ENCODE measurements around the gene SYNRG. TPM values are rescaled to one million over a fixed set of nuclear protein-coding genes. Genes with fewer than 3 reads are reported as not detected.
A peak's percentile ranks its signal among the peaks of the same experiment; 100 is the strongest.

Gene SYNRG, protein sequence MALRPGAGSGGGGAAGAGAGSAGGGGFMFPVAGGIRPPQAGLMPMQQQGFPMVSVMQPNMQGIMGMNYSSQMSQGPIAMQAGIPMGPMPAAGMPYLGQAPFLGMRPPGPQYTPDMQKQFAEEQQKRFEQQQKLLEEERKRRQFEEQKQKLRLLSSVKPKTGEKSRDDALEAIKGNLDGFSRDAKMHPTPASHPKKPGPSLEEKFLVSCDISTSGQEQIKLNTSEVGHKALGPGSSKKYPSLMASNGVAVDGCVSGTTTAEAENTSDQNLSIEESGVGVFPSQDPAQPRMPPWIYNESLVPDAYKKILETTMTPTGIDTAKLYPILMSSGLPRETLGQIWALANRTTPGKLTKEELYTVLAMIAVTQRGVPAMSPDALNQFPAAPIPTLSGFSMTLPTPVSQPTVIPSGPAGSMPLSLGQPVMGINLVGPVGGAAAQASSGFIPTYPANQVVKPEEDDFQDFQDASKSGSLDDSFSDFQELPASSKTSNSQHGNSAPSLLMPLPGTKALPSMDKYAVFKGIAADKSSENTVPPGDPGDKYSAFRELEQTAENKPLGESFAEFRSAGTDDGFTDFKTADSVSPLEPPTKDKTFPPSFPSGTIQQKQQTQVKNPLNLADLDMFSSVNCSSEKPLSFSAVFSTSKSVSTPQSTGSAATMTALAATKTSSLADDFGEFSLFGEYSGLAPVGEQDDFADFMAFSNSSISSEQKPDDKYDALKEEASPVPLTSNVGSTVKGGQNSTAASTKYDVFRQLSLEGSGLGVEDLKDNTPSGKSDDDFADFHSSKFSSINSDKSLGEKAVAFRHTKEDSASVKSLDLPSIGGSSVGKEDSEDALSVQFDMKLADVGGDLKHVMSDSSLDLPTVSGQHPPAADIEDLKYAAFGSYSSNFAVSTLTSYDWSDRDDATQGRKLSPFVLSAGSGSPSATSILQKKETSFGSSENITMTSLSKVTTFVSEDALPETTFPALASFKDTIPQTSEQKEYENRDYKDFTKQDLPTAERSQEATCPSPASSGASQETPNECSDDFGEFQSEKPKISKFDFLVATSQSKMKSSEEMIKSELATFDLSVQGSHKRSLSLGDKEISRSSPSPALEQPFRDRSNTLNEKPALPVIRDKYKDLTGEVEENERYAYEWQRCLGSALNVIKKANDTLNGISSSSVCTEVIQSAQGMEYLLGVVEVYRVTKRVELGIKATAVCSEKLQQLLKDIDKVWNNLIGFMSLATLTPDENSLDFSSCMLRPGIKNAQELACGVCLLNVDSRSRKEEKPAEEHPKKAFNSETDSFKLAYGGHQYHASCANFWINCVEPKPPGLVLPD (N-terminal part only)
- total RNA-seq (10 to 100 TPM; 38.6 to 41.2 TPM), polyA plus RNA-seq (ENCODE audit: insufficient read length in 6 of 6) (10 to 100 TPM; 37.1 to 48.4 (median 44.1) TPM)
- long read RNA-seq, donor 1, partial matches to known transcripts: 0 of 4 reads
- long read RNA-seq, donor 1, other reads (novel, unspliced or antisense): 0 of 4 reads
- long read RNA-seq, donor 2, partial matches to known transcripts: 0 of 1 reads
- long read RNA-seq, donor 2, other reads (novel, unspliced or antisense): 0 of 1 reads
- long read RNA-seq, donor 3: 0 reads
- long read RNA-seq, donor 4, partial matches to known transcripts: 8 of 8 reads
- long read RNA-seq, donor 4, other reads (novel, unspliced or antisense): 0 of 8 reads
- long read RNA-seq, donor 5, partial matches to known transcripts: 0 of 1 reads
- long read RNA-seq, donor 5, other reads (novel, unspliced or antisense): 0 of 1 reads
- long read RNA-seq, donor 6: 0 reads
- long read RNA-seq, donor 7, partial matches to known transcripts: 0 of 1 reads
- long read RNA-seq, donor 7, other reads (novel, unspliced or antisense): 0 of 1 reads
- long read RNA-seq, donor 8: 0 reads
- long read RNA-seq, donor 9: 0 reads
- long read RNA-seq, donor 10, partial matches to known transcripts: 7 of 7 reads
- long read RNA-seq, donor 10, other reads (novel, unspliced or antisense): 0 of 7 reads
- long read RNA-seq, donor 11: 0 reads
- long read RNA-seq, donor 12, transcript SYNRG-226 (3 exons, 1,673 nt): major isoform, 7 of 7 reads
- long read RNA-seq, donor 12, partial matches to known transcripts: 0 of 7 reads
- long read RNA-seq, donor 12, other reads (novel, unspliced or antisense): 0 of 7 reads

DNA sequence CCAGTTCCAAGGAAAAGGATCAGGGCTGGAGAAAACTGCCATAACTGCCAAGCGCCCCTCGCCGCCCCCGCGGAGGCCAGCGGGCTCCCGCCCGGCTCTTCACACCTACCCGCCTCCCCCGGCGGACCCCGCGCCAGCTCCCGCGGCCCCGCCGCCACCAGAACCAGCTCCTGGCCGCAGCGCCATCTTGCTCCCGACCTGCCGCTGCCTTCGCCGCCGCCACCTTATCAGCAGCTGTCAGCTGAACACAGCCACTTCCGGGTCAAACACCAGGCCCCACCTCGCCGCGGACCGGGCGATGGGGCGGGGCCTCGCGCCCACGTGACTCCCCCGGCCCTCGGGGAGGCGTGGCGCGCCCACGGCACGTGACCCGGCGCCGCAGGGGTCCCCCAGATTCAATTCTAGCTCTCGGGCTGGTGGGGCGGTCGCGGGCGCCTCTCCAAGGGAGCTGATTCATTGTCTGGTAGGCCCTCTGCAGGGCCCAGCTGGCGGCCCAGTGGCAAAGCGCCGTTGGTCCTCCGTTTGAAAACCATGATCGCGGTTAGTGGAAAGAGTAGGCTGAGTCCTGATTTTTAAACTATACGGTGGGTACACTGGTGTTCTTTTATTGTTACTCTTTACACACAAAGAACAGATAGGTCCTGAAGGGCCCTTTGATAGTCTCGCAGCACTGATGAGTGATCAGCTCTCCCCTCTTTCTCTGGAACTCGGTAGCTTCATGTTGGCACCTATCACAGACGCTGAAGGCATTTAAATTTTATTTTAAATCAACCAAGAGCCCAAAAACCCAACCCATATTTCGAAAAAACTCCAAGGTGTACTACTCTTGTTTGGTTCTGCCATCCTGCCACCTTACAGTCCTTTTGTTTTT is at the start of gene SYNRG:
Gene SYNRG (minus strand): TSS at position 249 of the 871 bp plus-strand sequence. CDS start 63 bp downstream, at position 186.
- peak; percentile 93 to 98 (median 97) for DNase-seq
- H3K36me3 ChIP-seq: peaks cover 0 to 23% of the 10 kb centered on the region in 2 donors
- TF ChIP-seq, protein P1, sequence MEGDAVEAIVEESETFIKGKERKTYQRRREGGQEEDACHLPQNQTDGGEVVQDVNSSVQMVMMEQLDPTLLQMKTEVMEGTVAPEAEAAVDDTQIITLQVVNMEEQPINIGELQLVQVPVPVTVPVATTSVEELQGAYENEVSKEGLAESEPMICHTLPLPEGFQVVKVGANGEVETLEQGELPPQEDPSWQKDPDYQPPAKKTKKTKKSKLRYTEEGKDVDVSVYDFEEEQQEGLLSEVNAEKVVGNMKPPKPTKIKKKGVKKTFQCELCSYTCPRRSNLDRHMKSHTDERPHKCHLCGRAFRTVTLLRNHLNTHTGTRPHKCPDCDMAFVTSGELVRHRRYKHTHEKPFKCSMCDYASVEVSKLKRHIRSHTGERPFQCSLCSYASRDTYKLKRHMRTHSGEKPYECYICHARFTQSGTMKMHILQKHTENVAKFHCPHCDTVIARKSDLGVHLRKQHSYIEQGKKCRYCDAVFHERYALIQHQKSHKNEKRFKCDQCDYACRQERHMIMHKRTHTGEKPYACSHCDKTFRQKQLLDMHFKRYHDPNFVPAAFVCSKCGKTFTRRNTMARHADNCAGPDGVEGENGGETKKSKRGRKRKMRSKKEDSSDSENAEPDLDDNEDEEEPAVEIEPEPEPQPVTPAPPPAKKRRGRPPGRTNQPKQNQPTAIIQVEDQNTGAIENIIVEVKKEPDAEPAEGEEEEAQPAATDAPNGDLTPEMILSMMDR (IDR thresholded peaks at IDR 0.05): peak; percentile 20 to 48
- H3K4me3 ChIP-seq: peak within 1 kb of the TSS; percentile 83 to 89
- ATAC-seq: peak; percentile 99
- intact Hi-C loops (cut with DNase I): no loop called here
- H3K27me3 ChIP-seq: no peaks in the 10 kb centered on the region
- H3K27ac ChIP-seq: peak within 1 kb of the TSS; percentile 88 to 94
- H3K4me1 ChIP-seq: peaks cover 12 to 50% of the 10 kb centered on the region in 2 donors
- H3K9me3 ChIP-seq: no peaks in the 10 kb centered on the region

DNA sequence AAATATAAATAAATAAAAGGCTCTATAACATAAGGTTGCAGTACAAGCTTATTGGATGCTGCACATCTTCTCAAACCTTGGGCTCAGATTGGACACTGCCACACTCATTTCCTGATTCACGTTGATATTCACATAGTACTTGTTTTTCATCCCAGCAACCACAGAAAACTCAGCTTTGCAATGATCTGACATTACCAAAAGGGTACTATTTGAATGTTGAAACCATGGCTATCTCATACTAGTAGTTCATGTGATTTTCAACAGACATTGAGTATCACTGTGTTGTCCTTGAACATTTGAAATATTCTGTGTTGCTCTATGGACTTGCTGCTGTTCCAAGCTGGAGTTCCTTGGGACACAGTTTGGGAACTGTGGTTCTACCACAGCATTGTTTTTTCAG is 48.0 kb upstream of the SYNRG start:
- H3K4me1 ChIP-seq: no peaks in the 10 kb centered on the region
- no peak for ATAC-seq
- H3K4me3 ChIP-seq: no peak overlapping the region
- no peak for DNase-seq
- H3K9me3 ChIP-seq: no peaks in the 10 kb centered on the region
- H3K27me3 ChIP-seq: no peaks in the 10 kb centered on the region
- TF ChIP-seq, protein P1 (IDR thresholded peaks at IDR 0.05): no peak
- H3K27ac ChIP-seq: no peak overlapping the region
- H3K36me3 ChIP-seq: no peaks in the 10 kb centered on the region
- intact Hi-C loops (cut with DNase I): no loop called here

DNA sequence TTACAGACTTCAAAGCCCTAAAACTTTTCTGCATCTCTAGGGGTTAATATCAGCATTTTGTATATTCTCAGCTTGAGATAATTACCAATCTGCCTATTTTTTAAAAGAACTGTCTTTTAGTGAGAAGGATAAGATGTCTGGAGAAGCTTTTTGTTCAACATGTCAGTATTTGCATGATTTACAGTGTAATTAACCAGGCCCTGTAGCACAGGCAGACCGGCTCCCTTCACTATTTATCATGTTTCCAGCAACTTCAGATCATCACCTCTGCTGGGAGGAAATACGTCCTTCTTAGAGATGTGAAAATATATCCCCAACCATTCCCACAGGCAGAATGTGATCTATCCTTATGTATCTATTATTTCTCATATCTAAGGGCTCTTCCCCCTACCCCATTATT is 42.6 kb upstream of the SYNRG start:
- no peaks in the 10 kb centered on the region for H3K36me3 ChIP-seq
- intact Hi-C loops (cut with DNase I): no loop called here
- H3K4me3 ChIP-seq: no peak overlapping the region
- no peaks in the 10 kb centered on the region for H3K4me1 ChIP-seq
- no peak for ATAC-seq
- H3K27ac ChIP-seq: no peak overlapping the region
- peaks cover 0 to 25% of the 10 kb centered on the region in 2 donors for H3K27me3 ChIP-seq
- TF ChIP-seq, protein P1 (IDR thresholded peaks at IDR 0.05): no peak
- DNase-seq: no peak
- no peaks in the 10 kb centered on the region for H3K9me3 ChIP-seq

All from left lung (tissue), 14 donors.